Hepatocyte (in vitro differentiated cells): ENCODE measurements around the gene BCAS3.

Source experiments
- EZH2 ChIP-seq: fragments of 200-600 bp; sonication (generic); IDR thresholded peaks from 2 replicates; pipeline ENCODE4 v1.6.1; 2016; ENCODE audit warnings: antibody characterized with exemption, mild to moderate bottlenecking, borderline replicate concordance
- EZH2phosphoT487 ChIP-seq: fragments of 200-600 bp; sonication (generic); IDR thresholded peaks from one replicate; pipeline ENCODE4 v1.6.1; 2018; ENCODE audit warnings: antibody characterized with exemption, mild to moderate bottlenecking, low read depth, moderate library complexity; ENCODE audit not compliant: unreplicated experiment, severe bottlenecking
- TF ChIP-seq, protein P1 (sequence below): fragments of 200-600 bp; sonication (generic); IDR thresholded peaks from 2 replicates; pipeline ENCODE4 v1.5.1; 2016; ENCODE audit warnings: antibody characterized with exemption, mild to moderate bottlenecking; ENCODE audit not compliant: poor library complexity

DNA sequence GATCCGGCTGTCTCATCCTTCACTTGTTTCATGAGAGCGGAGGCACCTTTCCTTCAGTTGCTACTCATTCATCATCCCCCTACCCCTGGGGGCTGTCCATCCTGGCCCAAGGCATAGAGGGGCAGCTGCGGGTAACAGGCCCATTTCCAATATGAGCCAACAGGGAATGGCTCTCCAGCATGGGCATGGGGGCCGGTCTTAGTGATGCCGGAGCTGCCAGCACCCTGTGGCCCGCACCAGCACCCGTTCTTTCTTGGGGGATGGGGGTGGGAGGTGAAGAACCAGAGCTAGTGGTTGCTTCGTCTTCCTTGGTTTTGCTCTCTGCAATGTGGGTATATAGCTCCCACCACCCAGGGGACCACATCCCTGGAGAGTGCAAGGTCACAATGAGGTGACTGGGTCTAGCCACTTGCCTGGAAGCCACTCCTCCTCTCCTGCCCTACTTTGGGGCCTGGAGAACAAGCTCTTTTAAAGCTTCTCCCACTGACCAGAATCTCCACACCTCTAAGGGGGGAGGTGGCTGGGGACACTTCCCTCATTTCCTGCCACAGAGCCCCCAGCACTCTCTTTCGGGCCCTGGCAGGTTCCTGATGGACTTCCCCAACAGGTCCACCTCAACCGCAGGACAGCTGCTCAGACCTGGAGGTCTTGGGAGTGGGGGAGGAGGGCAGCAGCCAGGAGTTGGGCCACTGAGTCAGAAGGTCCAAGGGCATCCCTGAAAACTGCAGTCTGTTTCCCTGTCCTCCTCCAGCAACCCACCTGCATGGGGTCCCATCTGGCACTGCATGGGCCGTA, 710.1 kb downstream of the BCAS3 start:
- TF ChIP-seq EZH2 (no peak), EZH2phosphoT487 (no peak)
- TF ChIP-seq, protein P1, sequence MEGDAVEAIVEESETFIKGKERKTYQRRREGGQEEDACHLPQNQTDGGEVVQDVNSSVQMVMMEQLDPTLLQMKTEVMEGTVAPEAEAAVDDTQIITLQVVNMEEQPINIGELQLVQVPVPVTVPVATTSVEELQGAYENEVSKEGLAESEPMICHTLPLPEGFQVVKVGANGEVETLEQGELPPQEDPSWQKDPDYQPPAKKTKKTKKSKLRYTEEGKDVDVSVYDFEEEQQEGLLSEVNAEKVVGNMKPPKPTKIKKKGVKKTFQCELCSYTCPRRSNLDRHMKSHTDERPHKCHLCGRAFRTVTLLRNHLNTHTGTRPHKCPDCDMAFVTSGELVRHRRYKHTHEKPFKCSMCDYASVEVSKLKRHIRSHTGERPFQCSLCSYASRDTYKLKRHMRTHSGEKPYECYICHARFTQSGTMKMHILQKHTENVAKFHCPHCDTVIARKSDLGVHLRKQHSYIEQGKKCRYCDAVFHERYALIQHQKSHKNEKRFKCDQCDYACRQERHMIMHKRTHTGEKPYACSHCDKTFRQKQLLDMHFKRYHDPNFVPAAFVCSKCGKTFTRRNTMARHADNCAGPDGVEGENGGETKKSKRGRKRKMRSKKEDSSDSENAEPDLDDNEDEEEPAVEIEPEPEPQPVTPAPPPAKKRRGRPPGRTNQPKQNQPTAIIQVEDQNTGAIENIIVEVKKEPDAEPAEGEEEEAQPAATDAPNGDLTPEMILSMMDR: no peak
